Coronary artery (tissue), 2 donors: ENCODE measurements around the gene TRIP12.
"Not testable (repeated sequence)": the region's sequence is repeated elsewhere in the genome, so short reads cannot be mapped to it uniquely, and the experiment has no call there.

Experiments used
- DNase-seq: peaks from one replicate; pipeline ENCODE4 v3.0.0-alpha.2; 2017; ENCODE audit warnings: low spot score
- H3K27ac ChIP-seq, 2 donors: fragments of 200-600 bp; sonication (generic); one replicate each; pipeline ENCODE4 v1.5.1; 2016 to 2019
- H3K4me3 ChIP-seq: fragments of 200-600 bp; sonication (generic); 2 replicates; pipeline ENCODE4 v1.5.1; 2016; ENCODE audit warnings: mild to moderate bottlenecking, moderate library complexity
- TF ChIP-seq, protein P1 (sequence below): fragments of 200-600 bp; sonication (generic); IDR thresholded peaks from one replicate; pipeline ENCODE4 v1.5.1; 2019; ENCODE audit warnings: antibody characterized with exemption

Gene TRIP12

GRCh38 chr2:229749779-229750178 is 172.0 kb downstream of the TRIP12 start:
- no peak for DNase-seq
- no peak overlapping the region for H3K4me3 ChIP-seq
- no peak overlapping the region for H3K27ac ChIP-seq
- TF ChIP-seq, protein P1, sequence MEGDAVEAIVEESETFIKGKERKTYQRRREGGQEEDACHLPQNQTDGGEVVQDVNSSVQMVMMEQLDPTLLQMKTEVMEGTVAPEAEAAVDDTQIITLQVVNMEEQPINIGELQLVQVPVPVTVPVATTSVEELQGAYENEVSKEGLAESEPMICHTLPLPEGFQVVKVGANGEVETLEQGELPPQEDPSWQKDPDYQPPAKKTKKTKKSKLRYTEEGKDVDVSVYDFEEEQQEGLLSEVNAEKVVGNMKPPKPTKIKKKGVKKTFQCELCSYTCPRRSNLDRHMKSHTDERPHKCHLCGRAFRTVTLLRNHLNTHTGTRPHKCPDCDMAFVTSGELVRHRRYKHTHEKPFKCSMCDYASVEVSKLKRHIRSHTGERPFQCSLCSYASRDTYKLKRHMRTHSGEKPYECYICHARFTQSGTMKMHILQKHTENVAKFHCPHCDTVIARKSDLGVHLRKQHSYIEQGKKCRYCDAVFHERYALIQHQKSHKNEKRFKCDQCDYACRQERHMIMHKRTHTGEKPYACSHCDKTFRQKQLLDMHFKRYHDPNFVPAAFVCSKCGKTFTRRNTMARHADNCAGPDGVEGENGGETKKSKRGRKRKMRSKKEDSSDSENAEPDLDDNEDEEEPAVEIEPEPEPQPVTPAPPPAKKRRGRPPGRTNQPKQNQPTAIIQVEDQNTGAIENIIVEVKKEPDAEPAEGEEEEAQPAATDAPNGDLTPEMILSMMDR: no peak

GRCh38 chr2:229748950-229749349 is 172.9 kb downstream of the TRIP12 start:
- no peak overlapping the region for H3K27ac ChIP-seq

DNA sequence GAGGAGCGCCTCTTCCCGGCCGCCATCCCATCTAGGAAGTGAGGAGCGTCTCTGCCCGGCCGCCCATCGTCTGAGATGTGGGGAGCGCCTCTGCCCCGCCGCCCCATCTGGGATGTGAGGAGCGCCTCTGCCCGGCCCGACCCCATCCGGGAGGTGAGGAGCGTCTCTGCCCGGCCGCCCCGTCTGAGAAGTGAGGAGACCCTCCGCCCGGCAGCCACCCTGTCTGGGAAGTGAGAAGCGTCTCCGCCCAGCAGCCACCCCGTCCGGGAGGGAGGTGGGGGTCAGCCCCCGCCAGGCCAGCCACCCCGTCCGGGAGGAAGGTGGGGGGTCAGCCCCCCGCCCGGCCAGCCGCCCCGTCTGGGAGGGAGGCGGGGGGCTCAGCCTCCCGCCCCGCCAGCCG is 179.1 kb downstream of the TRIP12 start:
- H3K4me3 ChIP-seq, H3K27ac ChIP-seq, DNase-seq: not testable (repeated sequence)

More at GRCh38 chr2:229748950-229749349, 172.9 kb downstream of the TRIP12 start:
- TF ChIP-seq, protein P1: no peak
- DNase-seq: no peak
- no peak overlapping the region for H3K4me3 ChIP-seq

GRCh38 chr2:229740279-229740678 is 181.5 kb downstream of the TRIP12 start:
- Histone ChIP-seq H3K4me3 (no peak overlapping the region), H3K27ac (no peak overlapping the region)
- DNase-seq: no peak
- TF ChIP-seq, protein P1: no peak

GRCh38 chr2:229738024-229738625 is 183.7 kb downstream of the TRIP12 start:
- Histone ChIP-seq H3K4me3 (no peak overlapping the region), H3K27ac (no peak overlapping the region)
- TF ChIP-seq, protein P1: no peak
- DNase-seq: no peak

GRCh38 chr2:229734410-229734809 is 187.4 kb downstream of the TRIP12 start:
- Histone ChIP-seq H3K4me3 (no peak overlapping the region), H3K27ac (no peak overlapping the region)
- TF ChIP-seq, protein P1: no peak
- DNase-seq: no peak

DNA sequence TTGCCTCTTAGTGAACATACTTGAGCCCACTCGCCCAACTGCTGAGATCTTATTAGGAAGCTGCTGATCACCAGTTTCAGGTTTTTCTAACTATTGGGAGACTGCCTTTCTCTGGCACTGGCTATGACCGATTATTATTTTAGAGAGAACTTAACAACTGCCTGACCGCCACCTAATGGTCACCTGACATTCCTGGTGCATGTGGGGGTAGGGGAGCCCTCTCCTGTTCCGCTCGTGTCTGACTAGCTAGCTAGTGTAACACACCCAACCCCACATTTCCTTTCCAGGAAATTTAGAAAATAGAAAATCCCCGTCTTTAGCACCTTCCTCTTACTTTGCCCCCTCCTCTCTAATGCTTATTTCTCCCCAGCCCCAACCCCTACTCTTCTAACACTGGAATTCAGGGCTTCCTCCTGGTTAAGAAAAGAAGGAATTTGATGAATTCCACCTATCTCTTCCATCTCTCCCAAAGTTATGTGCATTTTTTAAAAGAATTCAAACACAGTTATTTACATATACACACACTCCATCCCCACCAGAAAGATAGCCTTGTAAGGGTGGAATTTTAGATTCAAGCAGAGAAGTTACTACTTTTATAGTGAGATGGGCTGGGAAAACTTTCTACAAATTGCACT is 188.1 kb downstream of the TRIP12 start:
- TF ChIP-seq, protein P1: no peak
- no peak overlapping the region for H3K4me3 ChIP-seq
- no peak overlapping the region for H3K27ac ChIP-seq
- no peak for DNase-seq
